ENCODE measurements around the gene SLITRK3.
"Not testable (repeated sequence)": the region's sequence is repeated elsewhere in the genome, so short reads cannot be mapped to it uniquely, and the experiment has no call there.

Gene SLITRK3

GRCh38 chr3:165192610-165193192, 3.5 kb downstream of the SLITRK3 start:
- no peak for DNase-seq

GRCh38 chr3:165191491-165191890, 4.7 kb downstream of the SLITRK3 start:
- DNase-seq: no peak

GRCh38 chr3:165188452-165188851, 7.7 kb downstream of the SLITRK3 start:
- no peak for DNase-seq

- no peak for DNase-seq
Measured at GRCh38 chr3:165185707-165186327, 10.4 kb downstream of the SLITRK3 start.

- DNase-seq: no peak
Measured at GRCh38 chr3:165181556-165181955, 14.6 kb downstream of the SLITRK3 start.

GRCh38 chr3:165170236-165170635, 25.9 kb downstream of the SLITRK3 start:
- no peak for DNase-seq

- no peak for DNase-seq
Measured at GRCh38 chr3:165169368-165169767, 26.8 kb downstream of the SLITRK3 start.

GRCh38 chr3:165162883-165163282, 33.3 kb downstream of the SLITRK3 start:
- DNase-seq: no peak

- DNase-seq: no peak
Measured at GRCh38 chr3:165159760-165160421, 36.3 kb downstream of the SLITRK3 start.

- DNase-seq: no peak
Measured at GRCh38 chr3:165158011-165158410, 38.2 kb downstream of the SLITRK3 start.

- DNase-seq: no peak
Measured at GRCh38 chr3:165156757-165157420, 39.3 kb downstream of the SLITRK3 start.

GRCh38 chr3:165148876-165149441, 47.2 kb downstream of the SLITRK3 start:
- DNase-seq: no peak

- no peak for DNase-seq
Measured at GRCh38 chr3:165144271-165144670, 51.9 kb downstream of the SLITRK3 start.

GRCh38 chr3:165139918-165140317, 56.3 kb downstream of the SLITRK3 start:
- DNase-seq: not testable (repeated sequence)
